Uterus (tissue), 4 donors: ENCODE data around the gene TULP3. TPM values are rescaled to one million over a fixed set of nuclear protein-coding genes. Genes with fewer than 3 reads are reported as not detected.

Experiments
- DNase-seq, 2 donors: peaks; one replicate each; pipeline ENCODE4 v3.0.0-alpha.2; 2019 to 2020
- H3K27ac ChIP-seq, 2 donors: fragments of 200-600 bp; sonication (generic); 1 replicate in 1 of 2; 2 replicates in 1 of 2; pipeline ENCODE4 v1.5.1; 2016 to 2018
- H3K27me3 ChIP-seq, 2 donors: fragments of 200-600 bp; sonication (generic); one replicate each; pipeline ENCODE4 v1.5.1; 2018 to 2019; ENCODE audit warnings: control low read depth in 1 of 2
- H3K36me3 ChIP-seq, 2 donors: fragments of 200-600 bp; sonication (generic); one replicate each; pipeline ENCODE4 v1.5.1; 2019; ENCODE audit warnings: control low read depth in 1 of 2
- H3K4me1 ChIP-seq, 2 donors: fragments of 200-600 bp; sonication (generic); one replicate each; pipeline ENCODE4 v1.5.1; 2018 to 2019; ENCODE audit warnings: control low read depth in 1 of 2
- H3K4me3 ChIP-seq, 2 donors: fragments of 200-600 bp; sonication (generic); 1 replicate in 1 of 2; 2 replicates in 1 of 2; pipeline ENCODE4 v1.5.1; 2018 to 2019; ENCODE audit warnings: mild to moderate bottlenecking in 1 of 2
- H3K9me3 ChIP-seq, 2 donors: fragments of 200-600 bp; sonication (generic); one replicate each; pipeline ENCODE4 v1.5.1; 2019; ENCODE audit warnings: control low read depth in 1 of 2
- POLR2A ChIP-seq, 2 donors: fragments of 450-650 bp; IDR thresholded peaks; one replicate each; pipeline ENCODE4 v1.6.1; 2016; ENCODE audit warnings: antibody characterized with exemption in 2 of 2, mild to moderate bottlenecking in 1 of 2, moderate library complexity in 1 of 2
- intact Hi-C: fragments of 100-400 bp; cut with DNase I; formaldehyde crosslinking; loops from one replicate; pipeline ENCODE4 v1.15.1; 2023; ENCODE audit warnings: low total_unique reads
- total RNA-seq, 4 donors: library from RNA; depleted of rRNA in 3 of 4; stranded (reverse); fragments of >200 nt in 3 of 4; gene quantifications; one replicate each; pipeline versions ENCODE4 v1.1.0 to v1.2.4, GENCODE V29; 2014 to 2023
- TF ChIP-seq, protein P1 (sequence below), 4 experiments: fragments of 200-600 bp in 2 of 4; fragments of 450-650 bp in 2 of 4; sonication (generic) in 2 of 4; IDR thresholded peaks; one replicate each; pipeline ENCODE4 v1.5.1; 2016 to 2019; ENCODE audit warnings: antibody characterized with exemption in 4 of 4, mild to moderate bottlenecking in 2 of 4, moderate library complexity in 1 of 4
- donor health status: DM: yes; HTN: yes; CAD: no.

The TULP3 gene
- total RNA-seq, 4 donors from 2014 or later, result 7.2 to 38.7 (median 29.4) TPM

DNA sequence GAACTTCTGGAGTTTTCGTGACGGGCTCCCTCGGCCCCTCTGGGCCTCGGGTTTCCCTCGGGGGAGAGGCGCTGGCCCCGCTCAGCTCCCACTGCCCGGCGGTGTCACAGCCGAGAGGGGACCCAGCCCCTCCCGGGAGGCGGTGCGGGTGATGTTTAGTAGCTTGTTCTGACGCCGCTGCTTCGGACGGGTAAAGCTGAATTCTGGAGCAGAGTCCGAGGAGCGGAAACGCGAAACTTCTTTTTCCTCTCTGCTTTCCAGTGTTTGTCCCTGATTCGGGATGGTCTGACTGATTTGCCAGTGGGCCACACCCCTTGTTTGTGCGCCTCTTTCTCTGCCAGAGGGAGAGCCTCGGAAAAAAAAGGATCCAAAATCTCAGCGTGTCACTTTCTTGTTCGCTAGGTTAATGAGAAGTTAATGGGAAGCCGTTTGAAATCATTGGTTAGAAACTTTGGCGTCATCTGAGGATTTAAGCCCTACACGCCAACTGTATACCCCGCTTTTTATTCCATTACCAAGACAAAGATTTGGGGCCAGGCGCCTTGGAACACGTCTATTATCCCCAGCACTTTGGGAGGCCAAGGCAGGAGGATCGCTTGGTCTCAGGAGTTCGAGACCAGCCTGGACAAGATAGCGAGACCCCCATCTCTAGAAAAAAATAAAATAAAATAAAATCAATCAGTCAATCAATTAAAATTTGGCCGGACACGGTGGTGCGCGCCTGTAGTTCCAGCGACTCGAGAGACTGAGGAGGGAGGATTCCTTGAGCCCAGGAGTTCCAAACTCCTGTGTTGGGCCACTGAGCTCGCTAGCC lies 756 bp downstream of the TULP3 start:
- intact Hi-C loops, result no loop called here
- peak; percentile 55 to 56 for DNase-seq
- no peaks in the 10 kb centered on the region for H3K36me3 ChIP-seq
- peak overlapping the region; percentile 91 to 93 for H3K27ac ChIP-seq
- TF ChIP-seq POLR2A (IDR thresholded peaks at IDR 0.05), result no peak
- TF ChIP-seq, protein P1, sequence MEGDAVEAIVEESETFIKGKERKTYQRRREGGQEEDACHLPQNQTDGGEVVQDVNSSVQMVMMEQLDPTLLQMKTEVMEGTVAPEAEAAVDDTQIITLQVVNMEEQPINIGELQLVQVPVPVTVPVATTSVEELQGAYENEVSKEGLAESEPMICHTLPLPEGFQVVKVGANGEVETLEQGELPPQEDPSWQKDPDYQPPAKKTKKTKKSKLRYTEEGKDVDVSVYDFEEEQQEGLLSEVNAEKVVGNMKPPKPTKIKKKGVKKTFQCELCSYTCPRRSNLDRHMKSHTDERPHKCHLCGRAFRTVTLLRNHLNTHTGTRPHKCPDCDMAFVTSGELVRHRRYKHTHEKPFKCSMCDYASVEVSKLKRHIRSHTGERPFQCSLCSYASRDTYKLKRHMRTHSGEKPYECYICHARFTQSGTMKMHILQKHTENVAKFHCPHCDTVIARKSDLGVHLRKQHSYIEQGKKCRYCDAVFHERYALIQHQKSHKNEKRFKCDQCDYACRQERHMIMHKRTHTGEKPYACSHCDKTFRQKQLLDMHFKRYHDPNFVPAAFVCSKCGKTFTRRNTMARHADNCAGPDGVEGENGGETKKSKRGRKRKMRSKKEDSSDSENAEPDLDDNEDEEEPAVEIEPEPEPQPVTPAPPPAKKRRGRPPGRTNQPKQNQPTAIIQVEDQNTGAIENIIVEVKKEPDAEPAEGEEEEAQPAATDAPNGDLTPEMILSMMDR (IDR thresholded peaks at IDR 0.05), result no peak
- H3K4me3 ChIP-seq, result peak overlapping the region; percentile 68 to 88
- H3K27me3 ChIP-seq, result no peaks in the 10 kb centered on the region
- H3K9me3 ChIP-seq, result no peaks in the 10 kb centered on the region
- peaks cover 0 to 4% of the 10 kb centered on the region in 2 donors for H3K4me1 ChIP-seq

GRCh38 chr12:2892246-2892645 lies 1.6 kb downstream of the TULP3 start:
- no peak for DNase-seq
- Histone ChIP-seq H3K4me3 (peak overlapping the region in 1 of 2 donors; percentile 68), H3K4me1 (peaks cover 0 to 4% of the 10 kb centered on the region in 2 donors), H3K27ac (peak overlapping the region; percentile 91 to 93), H3K36me3 (no peaks in the 10 kb centered on the region), H3K27me3 (no peaks in the 10 kb centered on the region), H3K9me3 (no peaks in the 10 kb centered on the region)
- TF ChIP-seq, protein P1 (IDR thresholded peaks at IDR 0.05), result no peak
- no peak for TF ChIP-seq POLR2A (IDR thresholded peaks at IDR 0.05)
- intact Hi-C loops, result no loop called here

GRCh38 chr12:2893007-2893406 lies 2.3 kb downstream of the TULP3 start:
- peak overlapping the region; percentile 91 to 93 for H3K27ac ChIP-seq
- no peaks in the 10 kb centered on the region for H3K36me3 ChIP-seq
- no peaks in the 10 kb centered on the region for H3K27me3 ChIP-seq
- intact Hi-C loops, result no loop called here
- peak; percentile 39 to 42 for DNase-seq
- no peak for TF ChIP-seq POLR2A (IDR thresholded peaks at IDR 0.05)
- TF ChIP-seq, protein P1 (IDR thresholded peaks at IDR 0.05), result no peak
- H3K4me1 ChIP-seq, result peaks cover 0 to 4% of the 10 kb centered on the region in 2 donors
- no peaks in the 10 kb centered on the region for H3K9me3 ChIP-seq
- H3K4me3 ChIP-seq, result no peak overlapping the region

- Histone ChIP-seq H3K36me3 (no peaks in the 10 kb centered on the region), H3K4me3 (no peak overlapping the region), H3K27ac (peak overlapping the region in 1 of 2 donors; percentile 37), H3K4me1 (peaks cover 0 to 4% of the 10 kb centered on the region in 2 donors), H3K27me3 (no peaks in the 10 kb centered on the region), H3K9me3 (no peaks in the 10 kb centered on the region)
- intact Hi-C loops, result no loop called here
- TF ChIP-seq POLR2A (IDR thresholded peaks at IDR 0.05), result no peak
- TF ChIP-seq, protein P1 (IDR thresholded peaks at IDR 0.05), result no peak
- DNase-seq, result no peak
Observed at GRCh38 chr12:2895051-2895451, 4.4 kb downstream of the TULP3 start.

- no peak for TF ChIP-seq POLR2A (IDR thresholded peaks at IDR 0.05)
- TF ChIP-seq, protein P1 (IDR thresholded peaks at IDR 0.05), result no peak
- Histone ChIP-seq H3K36me3 (no peaks in the 10 kb centered on the region), H3K9me3 (no peaks in the 10 kb centered on the region), H3K4me3 (no peak overlapping the region), H3K4me1 (peaks cover 0 to 4% of the 10 kb centered on the region in 2 donors), H3K27ac (peak overlapping the region in 1 of 2 donors; percentile 37), H3K27me3 (no peaks in the 10 kb centered on the region)
- no peak for DNase-seq
- intact Hi-C loops, result no loop called here
Observed at GRCh38 chr12:2895511-2895910, 4.8 kb downstream of the TULP3 start.
